HepG2 (cell line): ENCODE results near the gene ERFL. TPM values are rescaled to one million over a fixed set of nuclear protein-coding genes. Genes with fewer than 3 reads are reported as not detected.

Source experiments
- ARNTL ChIP-seq: sonication (generic); formaldehyde crosslinking; IDR thresholded peaks from 2 replicates; pipeline ENCODE4 v1.4.0; 2020; ENCODE audit warnings: mild to moderate bottlenecking, missing genetic modification reagents
- DMAP1 ChIP-seq: IDR thresholded peaks from 2 replicates; pipeline ENCODE4 v1.6.1; 2016
- IKZF1 ChIP-seq: fragments of 450-650 bp; IDR thresholded peaks from 2 replicates; pipeline ENCODE4 v1.7.1; 2016
- KLF15 ChIP-seq: sonication (generic); formaldehyde crosslinking; IDR thresholded peaks from 2 replicates; pipeline ENCODE4 v1.8.1; 2023; ENCODE audit warnings: borderline replicate concordance, mild to moderate bottlenecking, inconsistent platforms, missing genetic modification reagents, mixed read lengths
- MAZ ChIP-seq, 2 experiments: sonication (generic) in 1 of 2; formaldehyde crosslinking in 1 of 2; IDR thresholded peaks; 2 replicates each; pipeline versions ENCODE4 v1.5.0 to v1.6.1; 2012 to 2020; ENCODE audit warnings: low read depth in 2 of 2, mild to moderate bottlenecking in 2 of 2, borderline replicate concordance in 1 of 2, improper control_type of control experiment in 1 of 2, low read length in 1 of 2, missing genetic modification reagents in 1 of 2, moderate library complexity in 1 of 2
- POLR2A ChIP-seq, 2 experiments: IDR thresholded peaks; 2 replicates each; pipeline ENCODE4 v1.6.1; 2011; ENCODE audit warnings: low read depth in 2 of 2, low read length in 2 of 2, mild to moderate bottlenecking in 1 of 2, moderate library complexity in 1 of 2; ENCODE audit not compliant: insufficient read depth in 1 of 2
- PPARG ChIP-seq: conservative IDR thresholded peaks from 2 replicates; pipeline ENCODE4 v1.6.1; 2016; ENCODE audit warnings: missing biosample characterization, missing genetic modification reagents
- SAP130 ChIP-seq: IDR thresholded peaks from 2 replicates; pipeline ENCODE4 v1.6.1; 2016; ENCODE audit warnings: low read depth
- SP140L ChIP-seq: sonication (generic); formaldehyde crosslinking; IDR thresholded peaks from 2 replicates; pipeline ENCODE4 v1.4.0; 2020; ENCODE audit warnings: missing genetic modification reagents, borderline replicate concordance
- ZBTB38 ChIP-seq: sonication (generic); formaldehyde crosslinking; IDR thresholded peaks from 2 replicates; pipeline ENCODE4 v1.5.1; 2020; ENCODE audit warnings: mild to moderate bottlenecking, missing genetic modification reagents
- ZNF446 ChIP-seq: sonication (generic); formaldehyde crosslinking; IDR thresholded peaks from 2 replicates; pipeline ENCODE4 v1.5.0; 2020; ENCODE audit warnings: mild to moderate bottlenecking, missing genetic modification reagents
- ZNF724P ChIP-seq: sonication (generic); formaldehyde crosslinking; IDR thresholded peaks from 2 replicates; pipeline ENCODE4 v1.8.0; 2022; ENCODE audit warnings: missing genetic modification reagents, borderline replicate concordance
- ZNF776 ChIP-seq: sonication (generic); formaldehyde crosslinking; IDR thresholded peaks from 2 replicates; pipeline ENCODE4 v1.4.0; 2020; ENCODE audit warnings: mild to moderate bottlenecking, missing genetic modification reagents
- ZNF781 ChIP-seq: sonication (generic); formaldehyde crosslinking; IDR thresholded peaks from 2 replicates; pipeline ENCODE4 v1.5.1; 2020; ENCODE audit warnings: borderline replicate concordance, mild to moderate bottlenecking, missing genetic modification reagents; ENCODE audit errors: not compliant biosample characterization
- polyA plus RNA-seq, 8 experiments: library from polyadenylated mRNA; depleted of rRNA in 3 of 8; stranded (reverse) in 7 of 8; unstranded in 1 of 8; fragments of >200 nt; fragmentation: Illumina TruSeq in 4 of 8; extraction: Trizol in 4 of 8; gene quantifications; 2 replicates each; pipeline versions ENCODE4 v1.2.1 to v1.2.3, GENCODE V29; 2011 to 2016; ENCODE audit warnings: low read depth in 4 of 8, missing spikeins in 1 of 8, mixed read lengths in 1 of 8; ENCODE audit not compliant: insufficient read depth in 1 of 8
- total RNA-seq, 5 experiments: library from RNA; depleted of rRNA; stranded (reverse); fragments of >200 nt; fragmentation: Illumina TruSeq; extraction: Trizol; gene quantifications; 2 replicates each; pipeline ENCODE4 v1.2.3, GENCODE V29; 2016; ENCODE audit warnings: low read depth in 1 of 5
- TF ChIP-seq, protein P1 (sequence below): sonication (generic); formaldehyde crosslinking; IDR thresholded peaks from 2 replicates; pipeline ENCODE4 v1.4.0; 2020; ENCODE audit warnings: missing genetic modification reagents
- TF ChIP-seq, protein P2 (sequence below): sonication (generic); formaldehyde crosslinking; IDR thresholded peaks from 2 replicates; pipeline ENCODE4 v1.5.0; 2020; ENCODE audit warnings: missing genetic modification reagents
- TF ChIP-seq, protein P3 (sequence below): sonication (generic); formaldehyde crosslinking; IDR thresholded peaks from 2 replicates; pipeline ENCODE4 v1.4.0; 2020; ENCODE audit warnings: mild to moderate bottlenecking, missing genetic modification reagents

ERFL gene
- total and polyA plus RNA-seq, 2 of the 13 experiments (the other 11 are each of a cell fraction or from before 2014, with no cell fraction given): not detected

DNA sequence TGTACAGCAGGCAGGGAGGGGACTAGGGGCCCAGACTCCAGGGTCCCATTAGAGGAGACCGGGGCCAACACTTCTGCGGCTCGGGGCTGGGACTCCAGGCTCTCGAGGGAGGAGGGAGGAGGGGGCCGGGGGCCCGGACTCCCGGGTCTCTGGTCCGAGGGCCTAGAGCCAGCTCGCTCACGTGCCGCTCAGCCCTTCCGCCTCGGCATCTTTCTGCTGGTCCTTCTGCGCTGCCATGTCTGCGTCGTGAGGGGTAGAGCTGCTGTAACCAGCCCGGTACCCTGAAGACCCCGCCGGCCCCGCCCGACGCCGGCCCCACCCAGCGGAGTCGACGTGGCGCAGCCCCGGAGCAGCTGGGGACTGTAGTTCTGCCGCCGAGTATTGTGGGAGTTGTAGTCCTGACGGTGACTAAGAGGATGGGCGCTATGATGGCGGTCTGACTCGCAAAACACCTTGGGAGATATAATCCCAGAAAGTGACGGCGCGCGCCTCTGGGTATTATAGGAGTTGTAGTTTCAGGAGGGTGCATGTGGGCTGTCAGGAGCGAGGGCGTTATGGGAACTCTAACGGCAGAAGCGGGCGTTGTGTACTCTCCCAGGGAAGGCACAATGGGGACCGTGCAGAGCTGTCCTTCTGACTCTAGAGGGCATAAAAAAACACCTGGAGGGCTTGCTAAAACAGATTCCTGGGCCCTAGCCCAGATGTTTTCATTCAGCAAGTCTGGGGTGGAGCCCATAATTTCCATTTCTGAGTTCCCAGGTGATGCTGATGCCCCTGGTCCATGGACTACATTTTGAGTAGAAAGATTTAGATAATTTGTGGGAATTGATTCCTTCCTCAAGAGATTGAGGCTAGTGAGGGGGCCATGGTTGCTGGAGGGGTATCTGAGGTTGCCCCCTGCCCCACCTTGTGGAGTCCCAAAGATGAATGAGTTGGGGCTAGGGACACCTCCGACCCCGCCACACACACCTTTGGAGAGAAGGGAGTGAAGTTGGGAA, 31.1 kb upstream of the ERFL start, which contains the start of gene RABAC1 (continued):
- TF ChIP-seq, protein P1, sequence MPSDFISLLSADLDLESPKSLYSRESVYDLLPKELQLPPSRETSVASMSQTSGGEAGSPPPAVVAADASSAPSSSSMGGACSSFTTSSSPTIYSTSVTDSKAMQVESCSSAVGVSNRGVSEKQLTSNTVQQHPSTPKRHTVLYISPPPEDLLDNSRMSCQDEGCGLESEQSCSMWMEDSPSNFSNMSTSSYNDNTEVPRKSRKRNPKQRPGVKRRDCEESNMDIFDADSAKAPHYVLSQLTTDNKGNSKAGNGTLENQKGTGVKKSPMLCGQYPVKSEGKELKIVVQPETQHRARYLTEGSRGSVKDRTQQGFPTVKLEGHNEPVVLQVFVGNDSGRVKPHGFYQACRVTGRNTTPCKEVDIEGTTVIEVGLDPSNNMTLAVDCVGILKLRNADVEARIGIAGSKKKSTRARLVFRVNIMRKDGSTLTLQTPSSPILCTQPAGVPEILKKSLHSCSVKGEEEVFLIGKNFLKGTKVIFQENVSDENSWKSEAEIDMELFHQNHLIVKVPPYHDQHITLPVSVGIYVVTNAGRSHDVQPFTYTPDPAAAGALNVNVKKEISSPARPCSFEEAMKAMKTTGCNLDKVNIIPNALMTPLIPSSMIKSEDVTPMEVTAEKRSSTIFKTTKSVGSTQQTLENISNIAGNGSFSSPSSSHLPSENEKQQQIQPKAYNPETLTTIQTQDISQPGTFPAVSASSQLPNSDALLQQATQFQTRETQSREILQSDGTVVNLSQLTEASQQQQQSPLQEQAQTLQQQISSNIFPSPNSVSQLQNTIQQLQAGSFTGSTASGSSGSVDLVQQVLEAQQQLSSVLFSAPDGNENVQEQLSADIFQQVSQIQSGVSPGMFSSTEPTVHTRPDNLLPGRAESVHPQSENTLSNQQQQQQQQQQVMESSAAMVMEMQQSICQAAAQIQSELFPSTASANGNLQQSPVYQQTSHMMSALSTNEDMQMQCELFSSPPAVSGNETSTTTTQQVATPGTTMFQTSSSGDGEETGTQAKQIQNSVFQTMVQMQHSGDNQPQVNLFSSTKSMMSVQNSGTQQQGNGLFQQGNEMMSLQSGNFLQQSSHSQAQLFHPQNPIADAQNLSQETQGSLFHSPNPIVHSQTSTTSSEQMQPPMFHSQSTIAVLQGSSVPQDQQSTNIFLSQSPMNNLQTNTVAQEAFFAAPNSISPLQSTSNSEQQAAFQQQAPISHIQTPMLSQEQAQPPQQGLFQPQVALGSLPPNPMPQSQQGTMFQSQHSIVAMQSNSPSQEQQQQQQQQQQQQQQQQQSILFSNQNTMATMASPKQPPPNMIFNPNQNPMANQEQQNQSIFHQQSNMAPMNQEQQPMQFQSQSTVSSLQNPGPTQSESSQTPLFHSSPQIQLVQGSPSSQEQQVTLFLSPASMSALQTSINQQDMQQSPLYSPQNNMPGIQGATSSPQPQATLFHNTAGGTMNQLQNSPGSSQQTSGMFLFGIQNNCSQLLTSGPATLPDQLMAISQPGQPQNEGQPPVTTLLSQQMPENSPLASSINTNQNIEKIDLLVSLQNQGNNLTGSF: no peak
- peak; percentile 13 to 59; a peak in 3 of 4 replicates for TF ChIP-seq POLR2A (IDR thresholded peaks at IDR 0.05; ENCODE audit: insufficient read depth in 1 of 2, low read depth in 2 of 2, low read length in 2 of 2)
- 0 out of 2 replicates have a peak, but pooled peaks have one; percentile 29 for TF ChIP-seq ZNF724P
- TF ChIP-seq ZNF446 (CRISPR knock-in tag): no peak
- 0 out of 2 replicates have a peak, but pooled peaks have one; percentile 7 for TF ChIP-seq ARNTL (CRISPR knock-in tag)
- peak; percentile 64 for TF ChIP-seq DMAP1 (CRISPR knock-in tag)
- peak; percentile 4 for TF ChIP-seq ZNF781 (CRISPR knock-in tag)
- no peak for TF ChIP-seq PPARG (CRISPR knock-in tag)
- TF ChIP-seq KLF15: peak; percentile 24; the same call in 1 of the 2 replicates
- TF ChIP-seq IKZF1: no peak
- TF ChIP-seq, protein P2, sequence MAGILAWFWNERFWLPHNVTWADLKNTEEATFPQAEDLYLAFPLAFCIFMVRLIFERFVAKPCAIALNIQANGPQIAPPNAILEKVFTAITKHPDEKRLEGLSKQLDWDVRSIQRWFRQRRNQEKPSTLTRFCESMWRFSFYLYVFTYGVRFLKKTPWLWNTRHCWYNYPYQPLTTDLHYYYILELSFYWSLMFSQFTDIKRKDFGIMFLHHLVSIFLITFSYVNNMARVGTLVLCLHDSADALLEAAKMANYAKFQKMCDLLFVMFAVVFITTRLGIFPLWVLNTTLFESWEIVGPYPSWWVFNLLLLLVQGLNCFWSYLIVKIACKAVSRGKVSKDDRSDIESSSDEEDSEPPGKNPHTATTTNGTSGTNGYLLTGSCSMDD (CRISPR knock-in tag): no peak
- no peak for TF ChIP-seq SP140L (CRISPR knock-in tag)
- TF ChIP-seq, protein P3, sequence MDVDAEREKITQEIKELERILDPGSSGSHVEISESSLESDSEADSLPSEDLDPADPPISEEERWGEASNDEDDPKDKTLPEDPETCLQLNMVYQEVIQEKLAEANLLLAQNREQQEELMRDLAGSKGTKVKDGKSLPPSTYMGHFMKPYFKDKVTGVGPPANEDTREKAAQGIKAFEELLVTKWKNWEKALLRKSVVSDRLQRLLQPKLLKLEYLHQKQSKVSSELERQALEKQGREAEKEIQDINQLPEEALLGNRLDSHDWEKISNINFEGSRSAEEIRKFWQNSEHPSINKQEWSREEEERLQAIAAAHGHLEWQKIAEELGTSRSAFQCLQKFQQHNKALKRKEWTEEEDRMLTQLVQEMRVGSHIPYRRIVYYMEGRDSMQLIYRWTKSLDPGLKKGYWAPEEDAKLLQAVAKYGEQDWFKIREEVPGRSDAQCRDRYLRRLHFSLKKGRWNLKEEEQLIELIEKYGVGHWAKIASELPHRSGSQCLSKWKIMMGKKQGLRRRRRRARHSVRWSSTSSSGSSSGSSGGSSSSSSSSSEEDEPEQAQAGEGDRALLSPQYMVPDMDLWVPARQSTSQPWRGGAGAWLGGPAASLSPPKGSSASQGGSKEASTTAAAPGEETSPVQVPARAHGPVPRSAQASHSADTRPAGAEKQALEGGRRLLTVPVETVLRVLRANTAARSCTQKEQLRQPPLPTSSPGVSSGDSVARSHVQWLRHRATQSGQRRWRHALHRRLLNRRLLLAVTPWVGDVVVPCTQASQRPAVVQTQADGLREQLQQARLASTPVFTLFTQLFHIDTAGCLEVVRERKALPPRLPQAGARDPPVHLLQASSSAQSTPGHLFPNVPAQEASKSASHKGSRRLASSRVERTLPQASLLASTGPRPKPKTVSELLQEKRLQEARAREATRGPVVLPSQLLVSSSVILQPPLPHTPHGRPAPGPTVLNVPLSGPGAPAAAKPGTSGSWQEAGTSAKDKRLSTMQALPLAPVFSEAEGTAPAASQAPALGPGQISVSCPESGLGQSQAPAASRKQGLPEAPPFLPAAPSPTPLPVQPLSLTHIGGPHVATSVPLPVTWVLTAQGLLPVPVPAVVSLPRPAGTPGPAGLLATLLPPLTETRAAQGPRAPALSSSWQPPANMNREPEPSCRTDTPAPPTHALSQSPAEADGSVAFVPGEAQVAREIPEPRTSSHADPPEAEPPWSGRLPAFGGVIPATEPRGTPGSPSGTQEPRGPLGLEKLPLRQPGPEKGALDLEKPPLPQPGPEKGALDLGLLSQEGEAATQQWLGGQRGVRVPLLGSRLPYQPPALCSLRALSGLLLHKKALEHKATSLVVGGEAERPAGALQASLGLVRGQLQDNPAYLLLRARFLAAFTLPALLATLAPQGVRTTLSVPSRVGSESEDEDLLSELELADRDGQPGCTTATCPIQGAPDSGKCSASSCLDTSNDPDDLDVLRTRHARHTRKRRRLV (CRISPR knock-in tag): no peak
- TF ChIP-seq ZBTB38: no peak; the same call in 1 of the 2 replicates
- peak; percentile 17; the same call in 1 of the 2 replicates for TF ChIP-seq SAP130 (CRISPR knock-in tag)
- TF ChIP-seq ZNF776 (CRISPR knock-in tag): no peak; the same call in 1 of the 2 replicates
- TF ChIP-seq MAZ (IDR thresholded peaks at IDR 0.05; ENCODE audit: borderline replicate concordance, low read depth, low read length): peak; percentile 82; the same call in 1 of the 2 replicates
- TF ChIP-seq MAZ (CRISPR knock-in tag; IDR thresholded peaks at IDR 0.05; ENCODE audit: low read depth): no peak; the same call in 1 of the 2 replicates
